Lower leg skin (tissue), 3 donors: ENCODE measurements around the gene AFAP1L2.

Experiments used
- POLR2A ChIP-seq, 2 donors: fragments of 450-650 bp; IDR thresholded peaks; one replicate each; pipeline ENCODE4 v1.6.1; 2016 to 2017; ENCODE audit warnings: antibody characterized with exemption in 2 of 2, mild to moderate bottlenecking in 1 of 2, moderate library complexity in 1 of 2
- TF ChIP-seq, protein P1 (sequence below), 3 donors: fragments of 450-650 bp; IDR thresholded peaks; one replicate each; pipeline ENCODE4 v1.5.1; 2016; ENCODE audit warnings: antibody characterized with exemption in 3 of 3, mild to moderate bottlenecking in 3 of 3, moderate library complexity in 2 of 3

DNA sequence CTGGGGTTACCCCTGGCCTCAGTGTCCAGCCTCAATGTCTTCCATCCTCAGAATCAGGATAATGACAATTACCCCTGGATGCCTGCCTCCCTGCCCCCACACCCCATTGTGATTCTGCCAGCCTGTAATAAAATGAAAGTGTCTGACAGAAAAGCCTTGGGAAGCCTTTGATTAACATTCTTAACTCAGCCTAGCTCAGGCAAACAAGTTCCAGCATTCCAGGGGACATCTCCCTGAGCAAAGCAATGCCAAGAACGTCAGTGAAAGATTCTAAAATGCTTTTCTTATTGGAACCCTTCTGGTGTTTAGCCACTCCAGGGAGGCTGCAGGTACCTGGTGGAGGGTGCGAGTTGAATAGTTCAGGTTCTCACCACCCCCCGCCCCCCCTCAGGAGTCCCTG, 18.7 kb downstream of the AFAP1L2 start:
- TF ChIP-seq, protein P1, sequence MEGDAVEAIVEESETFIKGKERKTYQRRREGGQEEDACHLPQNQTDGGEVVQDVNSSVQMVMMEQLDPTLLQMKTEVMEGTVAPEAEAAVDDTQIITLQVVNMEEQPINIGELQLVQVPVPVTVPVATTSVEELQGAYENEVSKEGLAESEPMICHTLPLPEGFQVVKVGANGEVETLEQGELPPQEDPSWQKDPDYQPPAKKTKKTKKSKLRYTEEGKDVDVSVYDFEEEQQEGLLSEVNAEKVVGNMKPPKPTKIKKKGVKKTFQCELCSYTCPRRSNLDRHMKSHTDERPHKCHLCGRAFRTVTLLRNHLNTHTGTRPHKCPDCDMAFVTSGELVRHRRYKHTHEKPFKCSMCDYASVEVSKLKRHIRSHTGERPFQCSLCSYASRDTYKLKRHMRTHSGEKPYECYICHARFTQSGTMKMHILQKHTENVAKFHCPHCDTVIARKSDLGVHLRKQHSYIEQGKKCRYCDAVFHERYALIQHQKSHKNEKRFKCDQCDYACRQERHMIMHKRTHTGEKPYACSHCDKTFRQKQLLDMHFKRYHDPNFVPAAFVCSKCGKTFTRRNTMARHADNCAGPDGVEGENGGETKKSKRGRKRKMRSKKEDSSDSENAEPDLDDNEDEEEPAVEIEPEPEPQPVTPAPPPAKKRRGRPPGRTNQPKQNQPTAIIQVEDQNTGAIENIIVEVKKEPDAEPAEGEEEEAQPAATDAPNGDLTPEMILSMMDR (IDR thresholded peaks at IDR 0.05): no peak
- TF ChIP-seq POLR2A (IDR thresholded peaks at IDR 0.05): no peak
